NCI-H1048 (cell line): ENCODE data around the gene RPS23.

Experiments used
- DNase-seq: peaks from one replicate; lab custom pipeline; 2025; lab: John Stamatoyannopoulos, UW

RPS23 gene

GRCh38 chr5:82277987-82278710 is at the start of gene RPS23:
Gene RPS23, minus strand, starts transcription at chr5:82278354. Its CDS starts 31 bp downstream, at chr5:82278323.
- DNase-seq: peak; percentile 67

- DNase-seq: no peak
Observed at GRCh38 chr5:82327941-82328340, 49.8 kb upstream of the RPS23 start.

GRCh38 chr5:82325996-82326395 is 47.8 kb upstream of the RPS23 start:
- no peak for DNase-seq

GRCh38 chr5:82325155-82325554 is 47.0 kb upstream of the RPS23 start:
- DNase-seq: no peak

GRCh38 chr5:82320966-82321365 is 42.8 kb upstream of the RPS23 start:
- no peak for DNase-seq

- no peak for DNase-seq
Observed at GRCh38 chr5:82319651-82320376, 41.7 kb upstream of the RPS23 start.

GRCh38 chr5:82319192-82319591 is 41.0 kb upstream of the RPS23 start:
- DNase-seq: no peak

GRCh38 chr5:82314964-82315758 is 37.0 kb upstream of the RPS23 start:
- DNase-seq: no peak

GRCh38 chr5:82313016-82313415 is 34.9 kb upstream of the RPS23 start:
- DNase-seq: no peak

GRCh38 chr5:82312373-82312856 is 34.3 kb upstream of the RPS23 start:
- DNase-seq: peak; percentile 29

- DNase-seq: no peak
Observed at GRCh38 chr5:82309091-82309531, 31.0 kb upstream of the RPS23 start.

- DNase-seq: no peak
Observed at GRCh38 chr5:82308416-82308815, 30.3 kb upstream of the RPS23 start.

- DNase-seq: no peak
Observed at GRCh38 chr5:82307451-82307850, 29.3 kb upstream of the RPS23 start.

GRCh38 chr5:82306151-82306550 is 28.0 kb upstream of the RPS23 start:
- no peak for DNase-seq

GRCh38 chr5:82301190-82301589 is 23.0 kb upstream of the RPS23 start:
- no peak for DNase-seq

GRCh38 chr5:82298668-82299067 is 20.5 kb upstream of the RPS23 start:
- DNase-seq: no peak

GRCh38 chr5:82297711-82298110 is 19.6 kb upstream of the RPS23 start:
- DNase-seq: no peak

- no peak for DNase-seq
Observed at GRCh38 chr5:82296929-82297328, 18.8 kb upstream of the RPS23 start.

- no peak for DNase-seq
Observed at GRCh38 chr5:82295959-82296531, 17.9 kb upstream of the RPS23 start.

GRCh38 chr5:82295144-82295543 is 17.0 kb upstream of the RPS23 start:
- no peak for DNase-seq

GRCh38 chr5:82291420-82291819 is 13.3 kb upstream of the RPS23 start:
- no peak for DNase-seq

- no peak for DNase-seq
Observed at GRCh38 chr5:82290908-82291307, 12.8 kb upstream of the RPS23 start.
